ENCODE results near the gene OR10K2.

GRCh38 chr1:158434741-158435140 is 8.7 kb upstream of the OR10K2 start:
- TF ChIP-seq, protein P1, sequence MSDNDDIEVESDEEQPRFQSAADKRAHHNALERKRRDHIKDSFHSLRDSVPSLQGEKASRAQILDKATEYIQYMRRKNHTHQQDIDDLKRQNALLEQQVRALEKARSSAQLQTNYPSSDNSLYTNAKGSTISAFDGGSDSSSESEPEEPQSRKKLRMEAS (CRISPR knock-in tag; IDR thresholded peaks at IDR 0.05) = no peak
- TF ChIP-seq PRDM15 (CRISPR knock-in tag; IDR thresholded peaks at IDR 0.05) = no peak
- TF ChIP-seq ETV6 (CRISPR knock-in tag; IDR thresholded peaks at IDR 0.05) = no peak
- TF ChIP-seq CTCF (IDR thresholded peaks at IDR 0.05) = no peak
- TF ChIP-seq, protein P2, sequence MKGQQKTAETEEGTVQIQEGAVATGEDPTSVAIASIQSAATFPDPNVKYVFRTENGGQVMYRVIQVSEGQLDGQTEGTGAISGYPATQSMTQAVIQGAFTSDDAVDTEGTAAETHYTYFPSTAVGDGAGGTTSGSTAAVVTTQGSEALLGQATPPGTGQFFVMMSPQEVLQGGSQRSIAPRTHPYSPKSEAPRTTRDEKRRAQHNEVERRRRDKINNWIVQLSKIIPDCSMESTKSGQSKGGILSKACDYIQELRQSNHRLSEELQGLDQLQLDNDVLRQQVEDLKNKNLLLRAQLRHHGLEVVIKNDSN (CRISPR knock-in tag; IDR thresholded peaks at IDR 0.05) = no peak
- TF ChIP-seq, protein P3, sequence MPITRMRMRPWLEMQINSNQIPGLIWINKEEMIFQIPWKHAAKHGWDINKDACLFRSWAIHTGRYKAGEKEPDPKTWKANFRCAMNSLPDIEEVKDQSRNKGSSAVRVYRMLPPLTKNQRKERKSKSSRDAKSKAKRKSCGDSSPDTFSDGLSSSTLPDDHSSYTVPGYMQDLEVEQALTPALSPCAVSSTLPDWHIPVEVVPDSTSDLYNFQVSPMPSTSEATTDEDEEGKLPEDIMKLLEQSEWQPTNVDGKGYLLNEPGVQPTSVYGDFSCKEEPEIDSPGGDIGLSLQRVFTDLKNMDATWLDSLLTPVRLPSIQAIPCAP (CRISPR knock-in tag; IDR thresholded peaks at IDR 0.05) = no peak
- TF ChIP-seq FOXJ3 (CRISPR knock-in tag; IDR thresholded peaks at IDR 0.05; ENCODE audit: borderline replicate concordance) = no peak
- no peak for TF ChIP-seq NFYB (CRISPR knock-in tag; conservative IDR thresholded peaks at IDR 0.05; ENCODE audit: low read depth)
- no peak for TF ChIP-seq ZNF423 (CRISPR knock-in tag; IDR thresholded peaks at IDR 0.05)
- no peak for TF ChIP-seq CBFB (CRISPR knock-in tag; IDR thresholded peaks at IDR 0.05; ENCODE audit: low read depth)
- TF ChIP-seq, protein P4, sequence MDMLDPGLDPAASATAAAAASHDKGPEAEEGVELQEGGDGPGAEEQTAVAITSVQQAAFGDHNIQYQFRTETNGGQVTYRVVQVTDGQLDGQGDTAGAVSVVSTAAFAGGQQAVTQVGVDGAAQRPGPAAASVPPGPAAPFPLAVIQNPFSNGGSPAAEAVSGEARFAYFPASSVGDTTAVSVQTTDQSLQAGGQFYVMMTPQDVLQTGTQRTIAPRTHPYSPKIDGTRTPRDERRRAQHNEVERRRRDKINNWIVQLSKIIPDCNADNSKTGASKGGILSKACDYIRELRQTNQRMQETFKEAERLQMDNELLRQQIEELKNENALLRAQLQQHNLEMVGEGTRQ (CRISPR knock-in tag; IDR thresholded peaks at IDR 0.05) = no peak

Measured in WTC11 (cell line).